Small intestine (tissue), 7 donors: ENCODE measurements around the gene VIPR2. TPM values are rescaled to one million over a fixed set of nuclear protein-coding genes. Genes with fewer than 3 reads are reported as not detected.

Experiments
- DNase-seq, 2 donors: peaks; one replicate each; pipeline versions ENCODE4 v3.0.0 to v3.0.0-alpha.2; 2013
- FAIRE-seq: peaks from 2 replicates; lab custom pipeline; 2012; peaks lifted over from hg19 to GRCh38; lab: Jason Lieb, UNC
- H3K27ac ChIP-seq, 3 donors: one replicate each; pipeline ENCODE4 v1.5.1; 2013; ENCODE audit warnings: low read length in 2 of 3, mild to moderate bottlenecking in 2 of 3, control low read depth in 1 of 3, inconsistent platforms in 1 of 3, low read depth in 1 of 3, moderate library complexity in 1 of 3
- H3K27me3 ChIP-seq, 3 donors: one replicate each; pipeline ENCODE4 v1.6.1; 2013; ENCODE audit warnings: low read length in 3 of 3, inconsistent platforms in 1 of 3; ENCODE audit not compliant: control insufficient read depth in 3 of 3, insufficient read depth in 3 of 3
- H3K36me3 ChIP-seq, 3 donors: one replicate each; pipeline ENCODE4 v1.6.1; 2013; ENCODE audit warnings: low read length in 3 of 3, inconsistent platforms in 1 of 3, low read depth in 1 of 3, mild to moderate bottlenecking in 1 of 3, moderate library complexity in 1 of 3; ENCODE audit not compliant: control insufficient read depth in 3 of 3, insufficient read depth in 2 of 3
- H3K4me1 ChIP-seq, 3 donors: one replicate each; pipeline ENCODE4 v1.6.1; 2013; ENCODE audit warnings: low read length in 2 of 3, inconsistent platforms in 1 of 3, low read depth in 1 of 3, mild to moderate bottlenecking in 1 of 3, moderate library complexity in 1 of 3; ENCODE audit not compliant: control insufficient read depth in 3 of 3, insufficient read depth in 2 of 3
- H3K4me3 ChIP-seq, 3 donors: one replicate each; pipeline ENCODE4 v1.5.1; 2013; ENCODE audit warnings: low read length in 3 of 3, control low read depth in 1 of 3, inconsistent platforms in 1 of 3, low read depth in 1 of 3, mild to moderate bottlenecking in 1 of 3, moderate library complexity in 1 of 3
- H3K9me3 ChIP-seq, 2 donors: one replicate each; pipeline ENCODE4 v1.6.1; 2013; ENCODE audit warnings: low read depth in 1 of 2, low read length in 1 of 2; ENCODE audit not compliant: control insufficient read depth in 2 of 2, insufficient read depth in 1 of 2
- WGBS, 3 donors: extraction: QIAGEN DNeasy Blood & Tissue Kit; methylation state at CpG; one replicate each; pipeline ENCODE4 v1.1.7; 2013; 5-methylcytosine and 5-hydroxymethylcytosine counted together
- polyA plus RNA-seq, 4 donors: library from polyadenylated mRNA; stranded (reverse) in 3 of 4; unstranded in 1 of 4; fragments of 200-250 nt in 3 of 4; fragments of 120-200 nt in 1 of 4; gene quantifications; one replicate each; pipeline versions ENCODE4 v1.2.1 to v1.2.3, GENCODE V29; 2013
- donor health status: healthy with polysubstance abuse.
- donor health status: control.
- donor health status: control.
- donor health status: Bipolar disorder and iron deficiency.
- donor health status: healthy.

Gene VIPR2
- polyA plus RNA-seq, 4 donors, result 0.81 to 1.2 (median 0.97) TPM; not detected in 1

DNA sequence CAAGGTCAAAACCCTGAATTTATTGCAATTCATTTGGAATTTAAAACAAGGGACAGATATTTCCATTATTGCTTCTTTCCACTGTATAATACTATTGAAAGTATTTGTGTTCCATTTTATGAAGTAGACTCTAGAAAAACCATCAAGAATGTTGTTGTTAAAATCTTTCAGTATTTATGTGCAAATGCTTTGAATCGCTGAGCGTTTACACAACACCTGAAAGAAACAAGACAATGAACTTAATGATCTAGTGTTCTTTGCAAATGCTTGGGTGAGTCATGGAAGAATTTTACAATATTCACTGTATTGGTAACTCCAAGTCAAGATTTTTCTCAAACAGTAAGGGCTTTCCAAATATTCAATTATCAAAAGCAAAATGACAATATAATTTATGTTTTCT is 97.1 kb downstream of the VIPR2 start:
- no peak for DNase-seq
- Histone ChIP-seq H3K4me3 (no peak overlapping the region), H3K9me3 (peaks cover 0 to 4% of the 10 kb centered on the region in 2 donors), H3K27ac (no peak overlapping the region), H3K36me3 (no peaks in the 10 kb centered on the region), H3K27me3 (no peaks in the 10 kb centered on the region), H3K4me1 (no peaks in the 10 kb centered on the region)
- FAIRE-seq, result no peak
- 66 to 85% (median 80%) methylated on average over 2 of the region's 2 CpGs for WGBS, 3 donors

DNA sequence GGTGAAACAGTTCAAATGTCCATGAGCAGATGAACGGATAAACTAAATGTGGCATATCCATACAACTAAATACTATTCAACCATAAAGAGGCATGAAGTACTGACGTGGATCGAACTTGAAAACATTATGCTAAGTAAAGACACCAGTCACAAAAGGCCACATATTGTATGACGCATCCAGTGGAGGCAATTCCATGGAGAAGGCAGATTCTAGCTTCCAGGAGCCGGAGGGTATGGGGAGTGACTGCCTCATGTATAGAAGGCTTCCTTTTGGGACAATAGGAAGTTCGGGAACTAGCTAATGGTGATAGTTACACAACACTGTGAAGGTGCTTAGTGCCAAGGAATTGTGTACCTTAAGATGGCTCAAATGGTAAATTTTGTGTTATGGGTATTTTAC is 98.4 kb downstream of the VIPR2 start:
- FAIRE-seq, result no peak
- Histone ChIP-seq H3K27me3 (no peaks in the 10 kb centered on the region), H3K4me1 (no peaks in the 10 kb centered on the region), H3K9me3 (peaks cover 0 to 4% of the 10 kb centered on the region in 2 donors), H3K36me3 (no peaks in the 10 kb centered on the region), H3K4me3 (no peak overlapping the region), H3K27ac (no peak overlapping the region)
- 88 to 94% (median 92%) methylated on average over 6 of the region's 6 CpGs for WGBS, 3 donors
- DNase-seq, result no peak

DNA sequence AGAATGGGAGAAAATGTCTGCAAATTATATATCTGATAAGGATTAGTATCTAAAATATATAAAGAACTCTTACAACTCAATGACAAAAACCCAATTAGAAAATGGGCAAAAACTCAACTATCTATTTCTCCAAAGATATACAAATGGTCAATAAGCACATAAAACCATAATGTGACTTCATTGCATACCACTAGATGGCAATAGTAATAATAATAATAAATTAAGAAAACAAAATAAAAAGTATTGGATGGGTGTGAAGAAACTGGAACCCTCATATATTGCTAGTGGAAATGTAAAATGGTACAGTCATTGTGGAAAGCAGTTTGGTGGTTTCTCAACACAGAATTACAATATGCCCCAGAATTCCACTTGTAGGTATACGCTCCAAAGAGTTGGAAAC is 98.8 kb downstream of the VIPR2 start:
- WGBS, 3 donors, result 91 to 100% (median 91%) methylated on average over 1 of the region's 1 CpG
- Histone ChIP-seq H3K27me3 (no peaks in the 10 kb centered on the region), H3K4me3 (no peak overlapping the region), H3K27ac (no peak overlapping the region), H3K36me3 (no peaks in the 10 kb centered on the region), H3K9me3 (peaks cover 0 to 4% of the 10 kb centered on the region in 2 donors), H3K4me1 (no peaks in the 10 kb centered on the region)
- DNase-seq (no peak), FAIRE-seq (no peak)

DNA sequence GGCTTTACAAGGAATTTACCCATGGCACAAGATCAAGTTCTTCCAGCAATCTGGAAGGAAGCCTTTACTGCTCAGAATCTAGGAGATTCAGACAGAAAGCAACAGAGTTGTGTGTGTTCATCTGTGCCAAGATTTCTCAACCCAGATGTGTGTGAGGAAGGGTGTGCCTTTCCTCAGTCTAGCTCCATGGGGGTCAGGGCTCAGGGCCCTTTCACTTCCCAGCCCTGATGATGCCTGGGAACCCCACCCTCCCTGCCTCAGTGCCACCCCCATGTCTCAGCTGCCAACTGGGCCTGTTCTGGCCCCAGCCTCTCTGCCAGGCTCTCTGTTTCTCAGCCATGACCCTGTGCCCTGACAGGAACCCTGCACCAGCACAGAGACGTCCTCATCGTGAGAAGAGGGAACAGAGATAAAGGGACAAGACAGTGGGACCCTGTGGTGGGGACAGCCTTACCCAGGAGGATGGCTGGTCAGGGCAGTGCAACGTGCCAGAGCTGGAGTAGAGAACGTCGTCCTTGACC is 102.0 kb downstream of the VIPR2 start:
- Histone ChIP-seq H3K9me3 (peaks cover 0 to 4% of the 10 kb centered on the region in 2 donors), H3K27me3 (no peaks in the 10 kb centered on the region), H3K36me3 (no peaks in the 10 kb centered on the region), H3K4me3 (no peak overlapping the region), H3K4me1 (no peaks in the 10 kb centered on the region), H3K27ac (no peak overlapping the region)
- FAIRE-seq, result no peak
- DNase-seq, result no peak
- WGBS, 3 donors, result 81 to 84% (median 82%) methylated on average over 5 of the region's 5 CpGs

DNA sequence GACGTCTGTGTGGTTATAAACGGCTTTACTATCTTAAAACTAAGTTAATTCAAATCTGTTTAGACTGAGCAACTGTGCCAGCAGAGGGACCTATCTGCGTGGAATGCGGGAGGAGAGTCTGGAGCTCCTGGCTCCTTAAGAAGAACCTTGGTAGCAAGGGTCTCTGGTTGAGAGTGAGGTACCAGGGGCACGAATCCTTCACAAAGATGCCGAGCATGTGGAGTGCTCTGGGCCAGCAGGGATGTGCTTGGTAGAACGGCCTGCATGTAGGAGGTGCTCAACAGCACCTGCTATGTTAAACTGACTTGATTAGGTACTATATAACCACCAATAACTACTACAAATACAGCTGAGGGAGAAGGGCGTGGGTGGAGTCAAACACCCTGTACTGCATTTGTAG is 102.6 kb downstream of the VIPR2 start:
- Histone ChIP-seq H3K9me3 (peaks cover 0 to 4% of the 10 kb centered on the region in 2 donors), H3K36me3 (no peaks in the 10 kb centered on the region), H3K27ac (no peak overlapping the region), H3K4me3 (no peak overlapping the region), H3K4me1 (no peaks in the 10 kb centered on the region), H3K27me3 (no peaks in the 10 kb centered on the region)
- FAIRE-seq, result no peak
- DNase-seq, result no peak
- WGBS, 3 donors, result 17 to 63% (median 35%) methylated on average over 8 of the region's 8 CpGs

DNA sequence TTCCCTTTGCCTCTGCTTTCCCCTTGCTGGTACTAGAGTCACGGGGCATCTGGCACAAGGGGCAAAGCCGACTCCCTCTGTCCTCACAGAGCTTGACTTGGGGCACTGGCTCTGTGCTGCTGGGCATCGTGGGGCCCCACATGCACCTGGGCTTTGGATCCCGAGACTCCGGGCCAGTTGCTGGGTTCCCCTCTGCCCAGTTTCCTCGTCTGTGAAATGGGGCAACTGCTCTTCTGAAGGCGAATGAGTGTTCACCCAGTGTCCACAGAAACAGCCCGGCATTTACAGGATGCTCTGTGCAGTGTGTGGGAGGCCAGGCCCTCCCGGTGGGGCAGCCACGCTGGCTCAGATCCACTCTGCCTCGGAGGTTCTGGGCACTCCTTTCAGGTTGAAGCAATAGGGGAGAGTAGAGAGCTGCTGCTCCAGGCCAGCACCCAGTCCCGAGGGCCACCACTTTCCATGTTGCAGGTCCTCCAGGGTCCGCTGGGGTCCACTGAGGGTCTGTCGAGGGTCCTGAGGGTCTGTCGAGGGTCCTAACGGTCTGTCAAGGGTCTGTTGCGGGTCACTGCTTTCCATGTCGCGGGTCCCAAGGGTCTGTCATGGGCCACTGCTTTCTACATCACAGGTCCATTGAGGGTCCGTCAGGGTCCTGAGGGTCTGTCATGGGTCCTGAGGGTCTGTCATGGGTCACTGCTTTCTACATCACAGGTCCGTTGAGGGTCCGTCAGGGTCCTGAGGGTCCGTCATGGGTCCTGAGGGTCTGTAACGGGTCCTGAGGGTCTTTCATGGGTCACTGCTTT is 103.6 kb downstream of the VIPR2 start:
- Histone ChIP-seq H3K4me3 (no peak overlapping the region), H3K27ac (no peak overlapping the region), H3K9me3 (peaks cover 0 to 4% of the 10 kb centered on the region in 2 donors), H3K4me1 (no peaks in the 10 kb centered on the region), H3K27me3 (no peaks in the 10 kb centered on the region), H3K36me3 (no peaks in the 10 kb centered on the region)
- no peak for FAIRE-seq
- 82 to 90% (median 84%) methylated on average over 24 of the region's 24 CpGs for WGBS, 3 donors
- DNase-seq, result no peak

DNA sequence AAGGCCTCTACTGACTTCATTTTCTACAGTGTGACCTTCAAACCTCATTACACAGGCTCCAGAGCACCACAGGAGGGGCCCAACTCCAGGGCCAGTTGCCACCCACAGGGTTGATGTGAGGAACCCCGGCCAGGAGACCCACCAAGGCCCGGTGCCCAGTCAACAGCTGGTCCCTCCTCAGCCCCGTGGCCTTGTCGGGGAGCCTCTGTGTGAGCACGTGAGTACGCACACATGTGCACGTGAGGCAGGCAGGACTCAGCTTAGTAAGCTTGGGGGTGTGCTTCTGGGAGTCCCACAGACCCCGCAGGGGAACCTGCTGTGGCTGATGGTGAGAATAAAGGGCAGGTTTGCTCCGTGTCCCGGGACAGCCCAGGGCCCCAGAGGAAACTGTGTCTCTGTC is 104.5 kb downstream of the VIPR2 start:
- DNase-seq (no peak), FAIRE-seq (no peak)
- H3K36me3 ChIP-seq, result no peaks in the 10 kb centered on the region
- H3K27ac ChIP-seq, result no peak overlapping the region
- H3K27me3 ChIP-seq, result peaks cover 0 to 2% (median 0%) of the 10 kb centered on the region in 3 donors
- H3K9me3 ChIP-seq, result peaks cover 0 to 4% of the 10 kb centered on the region in 2 donors
- no peaks in the 10 kb centered on the region for H3K4me1 ChIP-seq
- 75 to 78% (median 76%) methylated on average over 10 of the region's 10 CpGs for WGBS, 3 donors
- no peak overlapping the region for H3K4me3 ChIP-seq

DNA sequence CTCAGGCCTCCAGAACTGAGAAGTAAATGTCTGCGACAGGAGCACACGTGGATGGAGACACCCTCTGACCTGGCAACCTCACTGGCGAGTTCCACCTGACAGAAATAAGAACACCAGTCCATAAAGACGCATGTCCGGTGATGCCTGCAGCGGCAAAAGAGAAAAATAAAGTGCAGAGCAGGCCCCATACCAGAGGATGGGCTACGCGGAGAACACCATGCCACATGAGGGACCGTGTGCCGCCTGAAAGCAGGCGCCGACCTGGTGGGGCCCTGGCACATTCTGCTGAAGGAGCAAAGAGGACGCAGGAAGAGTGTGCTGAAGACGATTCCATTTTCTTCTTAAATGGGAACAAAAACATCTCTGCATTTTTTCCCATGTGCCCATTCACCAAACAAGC is 105.0 kb downstream of the VIPR2 start:
- Histone ChIP-seq H3K4me3 (no peak overlapping the region), H3K27me3 (peaks cover 0 to 2% (median 0%) of the 10 kb centered on the region in 3 donors), H3K27ac (no peak overlapping the region), H3K4me1 (no peaks in the 10 kb centered on the region), H3K9me3 (peaks cover 0 to 4% of the 10 kb centered on the region in 2 donors), H3K36me3 (no peaks in the 10 kb centered on the region)
- 87 to 93% (median 91%) methylated on average over 14 of the region's 14 CpGs for WGBS, 3 donors
- no peak for FAIRE-seq
- no peak for DNase-seq
